HG03064 (cell line): ENCODE measurements around the gene TNS3.
A peak's percentile ranks its signal among the peaks of the same experiment; 100 is the strongest.
"Not testable (repeated sequence)": the region's sequence is repeated elsewhere in the genome, so short reads cannot be mapped to it uniquely, and the experiment has no call there.

Experiments used
- ATAC-seq: cut with Tn5 transposase; IDR thresholded peaks from one replicate; pipeline ENCODE4 v1.9.1; 2021; ENCODE audit warnings: low read depth; ENCODE audit not compliant: unreplicated experiment

TNS3 gene

GRCh38 chr7:47280114-47280513, 301.8 kb downstream of the TNS3 start:
- ATAC-seq, result no peak

- no peak for ATAC-seq
These were observed 303.9 kb downstream of the TNS3 start for GRCh38 chr7:47278043-47278442.

- no peak for ATAC-seq
These were observed 304.6 kb downstream of the TNS3 start for GRCh38 chr7:47277321-47277781.

GRCh38 chr7:47273974-47274766, 307.7 kb downstream of the TNS3 start:
- ATAC-seq, result no peak

GRCh38 chr7:47273088-47273487, 308.8 kb downstream of the TNS3 start:
- ATAC-seq, result no peak

- no peak for ATAC-seq
These were observed 310.2 kb downstream of the TNS3 start for GRCh38 chr7:47271749-47272148.

- no peak for ATAC-seq
These were observed 312.8 kb downstream of the TNS3 start for GRCh38 chr7:47268851-47269836.

- no peak for ATAC-seq
These were observed 314.6 kb downstream of the TNS3 start for GRCh38 chr7:47267346-47267745.

GRCh38 chr7:47266799-47267198, 315.1 kb downstream of the TNS3 start:
- ATAC-seq, result no peak

- ATAC-seq, result peak; percentile 74
These were observed 315.7 kb downstream of the TNS3 start for GRCh38 chr7:47266131-47266706.

GRCh38 chr7:47265621-47266020, 316.3 kb downstream of the TNS3 start:
- ATAC-seq, result no peak

- no peak for ATAC-seq
These were observed 317.8 kb downstream of the TNS3 start for GRCh38 chr7:47264021-47264651.

GRCh38 chr7:47262881-47263280, 319.0 kb downstream of the TNS3 start:
- no peak for ATAC-seq

GRCh38 chr7:47262160-47262559, 319.8 kb downstream of the TNS3 start:
- ATAC-seq, result not testable (repeated sequence)

- ATAC-seq, result no peak
These were observed 321.6 kb downstream of the TNS3 start for GRCh38 chr7:47260270-47260669.

- ATAC-seq, result no peak
These were observed 322.2 kb downstream of the TNS3 start for GRCh38 chr7:47259682-47260081.

GRCh38 chr7:47258798-47259197, 323.1 kb downstream of the TNS3 start:
- ATAC-seq, result no peak

GRCh38 chr7:47256016-47256415, 325.9 kb downstream of the TNS3 start:
- ATAC-seq, result no peak

GRCh38 chr7:47255441-47255840, 326.5 kb downstream of the TNS3 start:
- ATAC-seq, result no peak

- no peak for ATAC-seq
These were observed 326.9 kb downstream of the TNS3 start for GRCh38 chr7:47255007-47255406.
